NT2/D1 (cell line): ENCODE measurements around the gene SS18L1.

ENCODE experiments used
- SUZ12 ChIP-seq: IDR thresholded peaks from 2 replicates; pipeline ENCODE4 v1.6.1; 2011; ENCODE audit not compliant: insufficient read length, insufficient read depth; ENCODE audit errors: extremely low read depth
- ZNF274 ChIP-seq: IDR thresholded peaks from 2 replicates; pipeline ENCODE4 v1.6.1; 2011; ENCODE audit warnings: mild to moderate bottlenecking, low read depth, low read length

- no peak for TF ChIP-seq ZNF274
- no peak for TF ChIP-seq SUZ12
These were observed 4.7 kb upstream of the SS18L1 start for GRCh38 chr20:62138912-62139311.
